ENCODE data around the gene RGS7. TPM values are rescaled to one million over a fixed set of nuclear protein-coding genes. Genes with fewer than 3 reads are reported as not detected.

Gene RGS7
- total and polyA plus RNA-seq, 2 experiments from 2014 or later = 0.32 to 1.7 TPM

- DNase-seq = no peak
- Histone ChIP-seq H3K27me3 (replicated peaks; ENCODE audit: insufficient read depth) (no peaks in the 10 kb centered on the region), H3K79me2 (ENCODE audit: insufficient read depth) (no peaks in the 10 kb centered on the region), H4K20me1 (ENCODE audit: insufficient read depth) (no peaks in the 10 kb centered on the region), H3K9me3 (ENCODE audit: low read depth) (peaks cover under 1% of the 10 kb centered on the region), H3K4me3 (no peak overlapping the region), H3K4me2 (ENCODE audit: unreplicated experiment) (no peak overlapping the region), H2AFZ (no peak overlapping the region), H3F3A (ENCODE audit: insufficient read depth) (no peaks in the 10 kb centered on the region), H3K4me1 (ENCODE audit: insufficient read depth) (no peaks in the 10 kb centered on the region), H3K9me2 (ENCODE audit: insufficient read depth) (no peaks in the 10 kb centered on the region), H3K9ac (no peak overlapping the region), H3K27ac (no peak overlapping the region), H3K36me3 (ENCODE audit: low read depth) (no peaks in the 10 kb centered on the region)
- TF ChIP-seq EZH2phosphoT487 (IDR thresholded peaks at IDR 0.05; ENCODE audit: insufficient read depth, low read depth) (no peak), EZH2 (IDR thresholded peaks at IDR 0.05; ENCODE audit: insufficient read depth, poor library complexity, severe bottlenecking) (no peak)
- WGBS, 2 experiments (ENCODE audit: low coverage in 1 of 2, low lambda C conversion rate in 2 of 2, missing lambda C conversion rate in 2 of 2) = 9 to 17% methylated on average over 2 of the region's 2 CpGs
- in situ Hi-C loops (cut with MboI) = no loop called here
Observed at GRCh38 chr1:241376701-241377100, 19.7 kb upstream of the RGS7 start.

GRCh38 chr1:241375886-241376285 lies 18.9 kb upstream of the RGS7 start:
- Histone ChIP-seq H3K9me3 (ENCODE audit: low read depth) (no peaks in the 10 kb centered on the region), H3K27ac (no peak overlapping the region), H3K27me3 (replicated peaks; ENCODE audit: insufficient read depth) (no peaks in the 10 kb centered on the region), H3K4me3 (no peak overlapping the region), H3K9ac (no peak overlapping the region), H3K36me3 (ENCODE audit: low read depth) (no peaks in the 10 kb centered on the region), H2AFZ (no peak overlapping the region), H3K79me2 (ENCODE audit: insufficient read depth) (no peaks in the 10 kb centered on the region), H3F3A (ENCODE audit: insufficient read depth) (no peaks in the 10 kb centered on the region), H3K4me1 (ENCODE audit: insufficient read depth) (no peaks in the 10 kb centered on the region), H3K4me2 (ENCODE audit: unreplicated experiment) (no peak overlapping the region), H4K20me1 (ENCODE audit: insufficient read depth) (no peaks in the 10 kb centered on the region), H3K9me2 (ENCODE audit: insufficient read depth) (no peaks in the 10 kb centered on the region)
- DNase-seq = no peak
- in situ Hi-C loops (cut with MboI) = no loop called here
- TF ChIP-seq EZH2phosphoT487 (IDR thresholded peaks at IDR 0.05; ENCODE audit: insufficient read depth, low read depth) (no peak), EZH2 (IDR thresholded peaks at IDR 0.05; ENCODE audit: insufficient read depth, poor library complexity, severe bottlenecking) (no peak)
- 10 to 14% methylated on average over 3 of the region's 3 CpGs for WGBS, 2 experiments (ENCODE audit: low coverage in 1 of 2, low lambda C conversion rate in 2 of 2, missing lambda C conversion rate in 2 of 2)

GRCh38 chr1:241366196-241366595 lies 9.2 kb upstream of the RGS7 start:
- Histone ChIP-seq H3K9me3 (ENCODE audit: low read depth) (no peaks in the 10 kb centered on the region), H3K27me3 (replicated peaks; ENCODE audit: insufficient read depth) (no peaks in the 10 kb centered on the region), H3K4me1 (ENCODE audit: insufficient read depth) (no peaks in the 10 kb centered on the region), H4K20me1 (ENCODE audit: insufficient read depth) (no peaks in the 10 kb centered on the region), H3K79me2 (ENCODE audit: insufficient read depth) (no peaks in the 10 kb centered on the region), H3K9me2 (ENCODE audit: insufficient read depth) (no peaks in the 10 kb centered on the region), H3K36me3 (ENCODE audit: low read depth) (no peaks in the 10 kb centered on the region), H3K9ac (no peak overlapping the region), H3K4me2 (ENCODE audit: unreplicated experiment) (no peak overlapping the region), H3K27ac (no peak overlapping the region), H3K4me3 (no peak overlapping the region), H2AFZ (no peak overlapping the region), H3F3A (ENCODE audit: insufficient read depth) (no peaks in the 10 kb centered on the region)
- no peak for TF ChIP-seq EZH2phosphoT487 (IDR thresholded peaks at IDR 0.05; ENCODE audit: insufficient read depth, low read depth)
- no peak for TF ChIP-seq EZH2 (IDR thresholded peaks at IDR 0.05; ENCODE audit: insufficient read depth, poor library complexity, severe bottlenecking)
- WGBS, 2 experiments (ENCODE audit: low coverage in 1 of 2, low lambda C conversion rate in 2 of 2, missing lambda C conversion rate in 2 of 2) = 30 to 33% methylated on average over 4 of the region's 4 CpGs
- DNase-seq = no peak
- in situ Hi-C loops (cut with MboI) = no loop called here

- DNase-seq = no peak
- Histone ChIP-seq H3K36me3 (ENCODE audit: low read depth) (no peaks in the 10 kb centered on the region), H3K4me3 (no peak overlapping the region), H2AFZ (no peak overlapping the region), H3K79me2 (ENCODE audit: insufficient read depth) (no peaks in the 10 kb centered on the region), H3K9me2 (ENCODE audit: insufficient read depth) (no peaks in the 10 kb centered on the region), H3K9me3 (ENCODE audit: low read depth) (no peaks in the 10 kb centered on the region), H3K27me3 (replicated peaks; ENCODE audit: insufficient read depth) (peaks cover 18% of the 10 kb centered on the region), H3K4me2 (ENCODE audit: unreplicated experiment) (no peak overlapping the region), H3K4me1 (ENCODE audit: insufficient read depth) (no peaks in the 10 kb centered on the region), H4K20me1 (ENCODE audit: insufficient read depth) (no peaks in the 10 kb centered on the region), H3K27ac (no peak overlapping the region), H3F3A (ENCODE audit: insufficient read depth) (no peaks in the 10 kb centered on the region), H3K9ac (no peak overlapping the region)
- WGBS, 2 experiments (ENCODE audit: low coverage in 1 of 2, low lambda C conversion rate in 2 of 2, missing lambda C conversion rate in 2 of 2) = 36 to 44% methylated on average over 4 of the region's 4 CpGs
- no peak for TF ChIP-seq EZH2phosphoT487 (IDR thresholded peaks at IDR 0.05; ENCODE audit: insufficient read depth, low read depth)
- no peak for TF ChIP-seq EZH2 (IDR thresholded peaks at IDR 0.05; ENCODE audit: insufficient read depth, poor library complexity, severe bottlenecking)
- in situ Hi-C loops (cut with MboI) = no loop called here
Observed at GRCh38 chr1:241362350-241362749, 5.3 kb upstream of the RGS7 start.

Data from GM23248 (cell line).